GM21737 (cell line): ENCODE data around the gene MED12L.
A peak's percentile ranks its signal among the peaks of the same experiment; 100 is the strongest.
"Not testable (repeated sequence)": the region's sequence is repeated elsewhere in the genome, so short reads cannot be mapped to it uniquely, and the experiment has no call there.

Experiments used
- ATAC-seq: cut with Tn5 transposase; IDR thresholded peaks from one replicate; pipeline ENCODE4 v1.9.1; 2021; ENCODE audit warnings: mild to moderate bottlenecking, moderate library complexity; ENCODE audit not compliant: unreplicated experiment

MED12L gene

GRCh38 chr3:151236316-151236715, 150.9 kb downstream of the MED12L start:
- no peak for ATAC-seq

GRCh38 chr3:151236736-151237135, 151.3 kb downstream of the MED12L start:
- ATAC-seq: no peak

GRCh38 chr3:151242006-151242405, 156.5 kb downstream of the MED12L start:
- not testable (repeated sequence) for ATAC-seq

GRCh38 chr3:151248772-151249337, 163.4 kb downstream of the MED12L start:
- no peak for ATAC-seq

- no peak for ATAC-seq
These were observed 171.3 kb downstream of the MED12L start for GRCh38 chr3:151256749-151257148.

GRCh38 chr3:151259664-151260063, 174.2 kb downstream of the MED12L start:
- ATAC-seq: no peak

GRCh38 chr3:151262871-151263525, 177.5 kb downstream of the MED12L start:
- ATAC-seq: no peak

- ATAC-seq: no peak
These were observed 179.1 kb downstream of the MED12L start for GRCh38 chr3:151264605-151265004.

GRCh38 chr3:151265166-151265565, 179.7 kb downstream of the MED12L start:
- no peak for ATAC-seq

GRCh38 chr3:151265866-151266265, 180.4 kb downstream of the MED12L start:
- ATAC-seq: peak; percentile 95

GRCh38 chr3:151267066-151267465, 181.6 kb downstream of the MED12L start:
- ATAC-seq: no peak

- peak; percentile 56 for ATAC-seq
These were observed 183.1 kb downstream of the MED12L start for GRCh38 chr3:151268267-151269235.

- no peak for ATAC-seq
These were observed 184.2 kb downstream of the MED12L start for GRCh38 chr3:151269631-151270030.

- ATAC-seq: no peak
These were observed 189.6 kb downstream of the MED12L start for GRCh38 chr3:151275091-151275490.

- no peak for ATAC-seq
These were observed 190.7 kb downstream of the MED12L start for GRCh38 chr3:151276038-151276686.

- ATAC-seq: no peak
These were observed 191.2 kb downstream of the MED12L start for GRCh38 chr3:151276687-151277042.

GRCh38 chr3:151278230-151278629, 192.8 kb downstream of the MED12L start, which contains the start of gene P2RY14:
Gene P2RY14, minus strand, starts transcription at chr3:151278542. Its CDS starts 64,226 bp downstream, at chr3:151214316.
- ATAC-seq: no peak

- no peak for ATAC-seq
These were observed 196.3 kb downstream of the MED12L start for GRCh38 chr3:151281671-151282324.

GRCh38 chr3:151282921-151283320, 197.5 kb downstream of the MED12L start:
- no peak for ATAC-seq

GRCh38 chr3:151283387-151283786, 197.9 kb downstream of the MED12L start:
- no peak for ATAC-seq
